HEK293T (cell line): Measurements from ENCODE around the gene CCDC83.
"Not testable (repeated sequence)": the region's sequence is repeated elsewhere in the genome, so short reads cannot be mapped to it uniquely, and the experiment has no call there.

Source experiments
- CTCF ChIA-PET: fragments of 350-600 bp; formaldehyde crosslinking; extraction: SDS; loops from one replicate; lab custom pipeline; 2021; ENCODE audit warnings: antibody characterized with exemption, inconsistent platforms; lab: Yijun Ruan, JAX
- POLR2A ChIA-PET: fragments of 350-600 bp; formaldehyde crosslinking; extraction: SDS; loops from one replicate; lab custom pipeline; 2020; ENCODE audit warnings: antibody characterized with exemption, inconsistent platforms; lab: Yijun Ruan, JAX
- DNase-seq: peaks from one replicate; pipeline ENCODE4 v3.0.0; 2012; ENCODE audit warnings: mixed read lengths; ENCODE audit errors: extremely low spot score
- ARNT ChIP-seq: fragments of 450-650 bp; IDR thresholded peaks from 2 replicates; pipeline ENCODE4 v1.6.1; 2017; ENCODE audit warnings: mild to moderate bottlenecking
- BHLHE40 ChIP-seq: fragments of 450-650 bp; IDR thresholded peaks from 2 replicates; pipeline ENCODE4 v1.6.1; 2016; ENCODE audit warnings: mild to moderate bottlenecking, moderate library complexity, borderline replicate concordance
- CTBP1 ChIP-seq: fragments of 450-650 bp; IDR thresholded peaks from 2 replicates; pipeline ENCODE4 v1.6.1; 2016; ENCODE audit warnings: borderline replicate concordance
- ELF4 ChIP-seq: fragments of 450-650 bp; IDR thresholded peaks from 2 replicates; pipeline ENCODE4 v1.6.1; 2017; ENCODE audit warnings: antibody characterized with exemption
- FOXA1 ChIP-seq: fragments of 450-650 bp; IDR thresholded peaks from 2 replicates; pipeline ENCODE4 v1.6.1; 2016; ENCODE audit warnings: mild to moderate bottlenecking
- FOXK2 ChIP-seq: fragments of 450-650 bp; IDR thresholded peaks from 2 replicates; pipeline ENCODE4 v1.6.1; 2016; ENCODE audit warnings: mild to moderate bottlenecking
- FOXM1 ChIP-seq: fragments of 450-650 bp; IDR thresholded peaks from 2 replicates; pipeline ENCODE4 v1.6.1; 2017; ENCODE audit warnings: mild to moderate bottlenecking, borderline replicate concordance
- HDGF ChIP-seq: fragments of 450-650 bp; IDR thresholded peaks from 2 replicates; pipeline ENCODE4 v1.6.1; 2017; ENCODE audit warnings: antibody characterized with exemption, borderline replicate concordance
- L3MBTL2 ChIP-seq: fragments of 450-650 bp; conservative IDR thresholded peaks from 2 replicates; pipeline ENCODE4 v1.6.1; 2016; ENCODE audit warnings: mild to moderate bottlenecking
- LEF1 ChIP-seq: fragments of 450-650 bp; IDR thresholded peaks from 2 replicates; pipeline ENCODE4 v1.6.1; 2017; ENCODE audit warnings: mild to moderate bottlenecking, borderline replicate concordance
- NFRKB ChIP-seq: fragments of 450-650 bp; IDR thresholded peaks from 2 replicates; pipeline ENCODE4 v1.6.1; 2016; ENCODE audit warnings: mild to moderate bottlenecking, moderate library complexity
- PKNOX1 ChIP-seq: fragments of 450-650 bp; IDR thresholded peaks from 2 replicates; pipeline ENCODE4 v1.6.1; 2016
- SP1 ChIP-seq: fragments of 450-650 bp; IDR thresholded peaks from 2 replicates; pipeline ENCODE4 v1.6.1; 2017
- SUZ12 ChIP-seq: fragments of 450-650 bp; IDR thresholded peaks from 2 replicates; pipeline ENCODE4 v1.6.1; 2016; ENCODE audit warnings: mild to moderate bottlenecking
- TARDBP ChIP-seq: fragments of 450-650 bp; IDR thresholded peaks from 2 replicates; pipeline ENCODE4 v1.6.1; 2016
- ZNF384 ChIP-seq: fragments of 450-650 bp; IDR thresholded peaks from 2 replicates; pipeline ENCODE4 v1.6.1; 2016

CCDC83 gene

GRCh38 chr11:85828640-85828978 is 26.6 kb upstream of the CCDC83 start:
- ChIA-PET CTCF (interaction anchor here (0.6 kb wide), 1 partner anchor 743 kb away, joined by 3 read pairs; no protein-coding TSS in a partner anchor), POLR2A (no interaction called here)
- TF ChIP-seq CTBP1 (no peak), ELF4 (no peak), L3MBTL2 (no peak), BHLHE40 (no peak), SUZ12 (no peak), FOXM1 (no peak), FOXA1 (no peak), ARNT (no peak), LEF1 (no peak), PKNOX1 (no peak), ZNF384 (no peak), FOXK2 (no peak), HDGF (no peak), NFRKB (no peak), TARDBP (no peak)
- DNase-seq = no peak

GRCh38 chr11:85829172-85829571 is 26.0 kb upstream of the CCDC83 start:
- TF ChIP-seq SUZ12 = no peak
- TF ChIP-seq NFRKB = no peak
- TF ChIP-seq FOXM1 = no peak
- TF ChIP-seq TARDBP = no peak
- TF ChIP-seq FOXA1 = no peak
- no peak for TF ChIP-seq HDGF
- TF ChIP-seq ARNT = no peak
- no peak for TF ChIP-seq PKNOX1
- no peak for TF ChIP-seq SP1
- no peak for TF ChIP-seq ELF4
- no peak for TF ChIP-seq CTBP1
- no peak for DNase-seq
- ChIA-PET CTCF (no interaction called here), POLR2A (no interaction called here)

- POLR2A ChIA-PET = no interaction called here
- DNase-seq = no peak
- CTCF ChIA-PET = no interaction called here
- TF ChIP-seq ARNT = no peak
- TF ChIP-seq ZNF384 = no peak
- TF ChIP-seq NFRKB = no peak
- TF ChIP-seq FOXK2 = no peak
- TF ChIP-seq L3MBTL2 = no peak
- TF ChIP-seq FOXA1 = no peak
- no peak for TF ChIP-seq FOXM1
- TF ChIP-seq BHLHE40 = no peak
- no peak for TF ChIP-seq SP1
- TF ChIP-seq CTBP1 = no peak
- no peak for TF ChIP-seq LEF1
- TF ChIP-seq HDGF = no peak
- TF ChIP-seq ELF4 = no peak
- no peak for TF ChIP-seq PKNOX1
- no peak for TF ChIP-seq TARDBP
- TF ChIP-seq SUZ12 = no peak
These were observed 24.1 kb upstream of the CCDC83 start for GRCh38 chr11:85831050-85831449.

GRCh38 chr11:85835263-85835662 is 19.9 kb upstream of the CCDC83 start:
- POLR2A ChIA-PET = no interaction called here
- CTCF ChIA-PET = interaction anchor here (0.5 kb wide), 1 partner anchor 159 kb away, joined by 3 read pairs; no protein-coding TSS in a partner anchor
- no peak for DNase-seq
- no peak for TF ChIP-seq SUZ12
- TF ChIP-seq CTBP1 = no peak
- TF ChIP-seq HDGF = no peak
- TF ChIP-seq ARNT = no peak
- TF ChIP-seq NFRKB = no peak
- no peak for TF ChIP-seq SP1

- DNase-seq = no peak
- ChIA-PET CTCF (interaction anchor here (0.5 kb wide), 1 partner anchor 159 kb away, joined by 3 read pairs; no protein-coding TSS in a partner anchor), POLR2A (no interaction called here)
- TF ChIP-seq ARNT (no peak), BHLHE40 (no peak), TARDBP (no peak), ZNF384 (no peak), LEF1 (no peak), FOXM1 (no peak), FOXK2 (no peak), SP1 (no peak), CTBP1 (no peak), NFRKB (no peak), HDGF (no peak)
These were observed 19.5 kb upstream of the CCDC83 start for GRCh38 chr11:85835729-85836128.

GRCh38 chr11:85840932-85841331 is 14.3 kb upstream of the CCDC83 start:
- CTCF ChIA-PET = interaction anchor here (0.6 kb wide), 1 partner anchor 176 kb away, joined by 5 read pairs; the partner anchor contains the start of gene CREBZF
- POLR2A ChIA-PET, DNase-seq: not testable (repeated sequence)
